HG03039 (cell line): ENCODE measurements around the gene MSX1.

Source experiments
- ATAC-seq: cut with Tn5 transposase; IDR thresholded peaks from one replicate; pipeline ENCODE4 v1.9.1; 2021; ENCODE audit warnings: mild to moderate bottlenecking, moderate library complexity; ENCODE audit not compliant: unreplicated experiment

Gene MSX1

GRCh38 chr4:4838936-4839810, 20.3 kb upstream of the MSX1 start:
- ATAC-seq = no peak

- ATAC-seq = no peak
Measured at GRCh38 chr4:4840351-4840750, 19.1 kb upstream of the MSX1 start.

GRCh38 chr4:4841156-4841555, 18.3 kb upstream of the MSX1 start:
- ATAC-seq = no peak

GRCh38 chr4:4842476-4843441, 16.7 kb upstream of the MSX1 start:
- no peak for ATAC-seq

GRCh38 chr4:4843635-4844291, 15.7 kb upstream of the MSX1 start:
- no peak for ATAC-seq

GRCh38 chr4:4845027-4845426, 14.4 kb upstream of the MSX1 start:
- ATAC-seq = no peak

GRCh38 chr4:4847011-4847410, 12.5 kb upstream of the MSX1 start:
- no peak for ATAC-seq

GRCh38 chr4:4848540-4848939, 10.9 kb upstream of the MSX1 start:
- ATAC-seq = no peak

- no peak for ATAC-seq
Measured at GRCh38 chr4:4849106-4849505, 10.4 kb upstream of the MSX1 start.

GRCh38 chr4:4849524-4850193, 9.8 kb upstream of the MSX1 start:
- no peak for ATAC-seq

GRCh38 chr4:4851081-4851480, 8.4 kb upstream of the MSX1 start:
- no peak for ATAC-seq

- no peak for ATAC-seq
Measured at GRCh38 chr4:4851906-4852305, 7.6 kb upstream of the MSX1 start.

GRCh38 chr4:4852591-4853362, 6.7 kb upstream of the MSX1 start:
- ATAC-seq = no peak

GRCh38 chr4:4853371-4853823, 6.1 kb upstream of the MSX1 start:
- ATAC-seq = no peak

GRCh38 chr4:4853921-4854648, 5.4 kb upstream of the MSX1 start:
- ATAC-seq = no peak

- no peak for ATAC-seq
Measured at GRCh38 chr4:4854649-4855295, 4.7 kb upstream of the MSX1 start.

GRCh38 chr4:4855301-4856070, 4.0 kb upstream of the MSX1 start:
- no peak for ATAC-seq
